Activated CD4-positive, CD25-positive, alpha-beta regulatory T cell treated with anti-CD3 and anti-CD28 coated beads, Interleukin-2, amount 50 U/mL, for 72 hours (primary cell): ENCODE data around the gene SPDYE2.
"Not testable (repeated sequence)": the region's sequence is repeated elsewhere in the genome, so short reads cannot be mapped to it uniquely, and the experiment has no call there.

Experiments
- DNase-seq: peaks from one replicate; pipeline ENCODE4 v3.0.0; 2021

The SPDYE2 gene

DNA sequence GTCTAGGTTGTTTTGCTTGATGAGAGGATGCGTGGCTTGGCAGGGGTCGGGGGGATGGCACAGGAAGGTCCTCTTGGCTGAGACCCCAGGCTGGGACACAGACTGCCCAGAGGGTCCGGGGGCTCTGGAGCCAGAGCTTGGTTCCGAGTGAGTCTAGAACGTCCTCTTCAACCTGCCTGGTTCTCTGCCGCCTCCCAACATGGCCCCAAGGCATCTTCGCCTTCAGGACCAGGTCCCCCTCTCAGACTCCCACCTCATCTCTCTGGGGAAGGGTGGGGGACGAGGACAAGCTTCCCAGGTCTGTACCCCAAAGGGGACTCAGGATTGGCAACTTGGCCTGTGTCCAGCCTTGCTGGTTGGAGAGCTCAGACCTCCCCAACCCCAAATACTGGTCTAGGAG, 8.9 kb upstream of the SPDYE2 start:
- not testable (repeated sequence) for DNase-seq

- not testable (repeated sequence) for DNase-seq
These were observed 8.3 kb upstream of the SPDYE2 start for GRCh38 chr7:102542771-102543170.

- not testable (repeated sequence) for DNase-seq
These were observed 7.4 kb upstream of the SPDYE2 start, which contains the start of gene UPK3BL2 for GRCh38 chr7:102543596-102543995. UPK3BL2 (minus strand) TSS chr7:102543696; CDS start chr7:102543636, 60 bp downstream.

DNA sequence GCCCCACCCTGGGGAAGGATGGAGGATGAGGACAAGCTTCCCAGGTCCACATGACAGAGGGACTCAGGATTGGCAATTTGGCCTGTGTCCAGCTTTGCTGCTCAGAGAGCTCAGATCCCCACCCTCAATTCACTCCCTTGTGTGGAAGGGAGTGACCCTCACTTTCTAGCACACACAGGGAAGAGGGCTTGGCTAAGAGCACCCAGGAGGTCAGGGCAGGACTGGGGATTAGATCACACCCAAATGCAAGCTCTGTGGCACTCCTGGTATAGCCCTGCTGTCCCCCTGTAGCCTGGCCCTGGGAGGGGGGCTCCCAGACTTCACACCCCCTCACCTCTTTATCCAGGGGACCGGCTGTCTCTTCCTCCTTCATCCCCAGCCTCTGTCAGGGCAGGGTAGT, 6.7 kb upstream of the SPDYE2 start:
- not testable (repeated sequence) for DNase-seq

DNA sequence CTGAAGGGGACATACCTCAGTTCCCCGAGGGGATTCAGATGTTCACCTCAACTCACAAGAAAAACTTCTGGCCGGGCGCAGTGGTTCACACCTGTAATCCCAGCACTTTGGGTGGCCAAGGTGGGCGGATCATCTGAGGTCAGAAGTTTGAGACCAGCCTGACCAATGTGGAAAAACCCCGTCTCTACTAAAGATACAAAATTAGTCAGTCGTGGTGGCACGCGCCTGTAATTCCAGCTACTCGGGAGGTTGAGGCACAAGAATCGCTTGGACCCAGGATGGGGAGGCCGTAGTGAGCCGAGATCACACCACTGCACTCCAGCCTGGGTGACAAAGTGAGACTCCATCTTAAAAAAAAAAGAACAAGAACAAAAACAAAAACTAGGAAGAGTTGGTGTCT, 5.7 kb upstream of the SPDYE2 start:
- not testable (repeated sequence) for DNase-seq

GRCh38 chr7:102546353-102546752, 4.7 kb upstream of the SPDYE2 start:
- DNase-seq = not testable (repeated sequence)

DNA sequence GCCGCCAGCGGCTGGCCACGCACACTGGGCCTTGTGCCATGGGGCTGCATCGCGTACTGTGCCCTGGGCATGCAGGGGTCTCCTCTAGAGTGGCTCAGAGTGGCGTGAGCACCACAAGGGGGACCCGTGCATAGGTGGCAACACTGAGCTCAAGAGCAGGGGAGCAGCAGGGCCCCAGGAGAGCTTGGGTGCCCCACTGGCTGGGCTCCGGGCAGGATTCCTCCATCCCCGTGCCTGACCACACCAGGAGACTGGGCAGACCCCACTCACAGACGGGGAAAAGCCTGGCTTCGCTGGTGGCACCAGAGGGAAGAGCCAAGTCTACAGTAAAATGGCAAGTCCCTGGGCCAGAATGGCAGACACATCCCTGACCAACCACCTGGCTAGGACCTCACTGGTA, 17.6 kb downstream of the SPDYE2 start:
- not testable (repeated sequence) for DNase-seq

DNA sequence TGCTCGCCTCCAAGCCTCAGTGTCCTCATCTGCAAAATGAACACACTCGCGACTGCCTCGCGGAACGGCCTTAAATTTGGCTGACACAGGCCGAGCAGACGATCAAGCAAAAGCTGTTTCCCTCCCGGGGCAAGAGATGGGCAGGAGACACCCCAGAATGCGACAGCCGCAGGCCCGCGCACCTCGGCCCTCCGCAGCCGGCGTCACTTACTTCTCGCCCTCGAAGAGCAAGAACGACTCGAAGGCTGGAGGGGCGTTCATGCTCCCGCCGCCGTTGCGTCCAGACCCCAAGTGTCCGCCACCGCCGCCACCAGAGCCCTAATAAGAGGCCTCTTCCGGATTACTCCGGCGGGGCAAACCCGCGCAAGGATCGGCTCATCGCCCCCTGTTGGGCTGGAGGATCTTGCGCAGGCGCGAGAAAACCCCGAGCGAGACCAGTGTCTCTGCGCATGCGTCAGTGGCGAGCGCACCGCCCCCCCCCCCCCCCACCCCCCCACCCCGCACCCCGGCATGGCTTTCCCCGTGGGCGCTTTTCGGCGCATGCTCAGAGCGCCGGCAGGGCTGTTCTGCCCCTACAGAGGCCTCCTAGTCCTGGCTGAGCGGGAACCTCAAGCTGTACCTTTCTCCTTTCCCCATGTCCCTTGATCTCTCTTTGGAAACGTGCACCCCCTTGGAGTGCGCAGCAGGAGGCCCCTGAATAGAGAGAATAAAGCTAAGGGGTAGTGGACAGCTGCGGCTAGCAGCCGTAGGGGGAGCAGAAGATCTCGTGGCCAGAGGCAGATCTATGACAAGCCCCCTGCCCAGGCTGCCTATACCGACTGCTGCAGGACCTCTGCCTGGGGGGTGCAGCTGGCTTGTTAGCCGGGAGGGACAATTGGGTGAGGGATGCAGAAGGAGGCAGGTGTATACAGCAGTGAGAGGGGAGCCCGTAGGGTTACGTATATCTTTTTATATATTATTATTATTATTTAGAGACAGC, 21.5 kb downstream of the SPDYE2 start, which contains the start of gene POLR2J3:
TSS of gene POLR2J3 (minus strand) at position 323 of the 979 bp plus-strand sequence. CDS start at position 261, 62 bp downstream.
- DNase-seq = peak; percentile 100

DNA sequence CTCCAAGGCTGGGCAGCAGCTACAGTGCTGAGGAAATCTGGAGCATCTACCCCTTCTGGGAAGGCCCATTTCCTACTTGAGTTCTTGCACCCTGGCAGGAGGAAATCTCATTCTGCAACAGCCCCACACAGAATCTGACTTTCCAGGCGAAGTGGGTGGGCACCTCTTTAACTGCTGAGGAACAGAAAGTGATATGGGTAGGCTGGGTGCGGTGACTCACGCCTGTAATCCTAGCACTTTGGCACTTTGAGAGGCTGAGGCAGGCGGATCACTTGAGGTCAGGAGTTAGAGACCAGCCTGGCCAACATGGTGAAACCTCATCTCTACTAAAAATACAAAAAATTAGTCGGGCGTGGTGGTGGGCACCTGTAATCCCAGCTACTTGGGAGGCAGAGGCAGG, 23.6 kb downstream of the SPDYE2 start:
- DNase-seq = not testable (repeated sequence)

- not testable (repeated sequence) for DNase-seq
These were observed 25.3 kb downstream of the SPDYE2 start for GRCh38 chr7:102576363-102576762.

- DNase-seq = not testable (repeated sequence)
These were observed 26.6 kb downstream of the SPDYE2 start for GRCh38 chr7:102577315-102578240.

- DNase-seq = not testable (repeated sequence)
These were observed 27.5 kb downstream of the SPDYE2 start for GRCh38 chr7:102578486-102578885.

DNA sequence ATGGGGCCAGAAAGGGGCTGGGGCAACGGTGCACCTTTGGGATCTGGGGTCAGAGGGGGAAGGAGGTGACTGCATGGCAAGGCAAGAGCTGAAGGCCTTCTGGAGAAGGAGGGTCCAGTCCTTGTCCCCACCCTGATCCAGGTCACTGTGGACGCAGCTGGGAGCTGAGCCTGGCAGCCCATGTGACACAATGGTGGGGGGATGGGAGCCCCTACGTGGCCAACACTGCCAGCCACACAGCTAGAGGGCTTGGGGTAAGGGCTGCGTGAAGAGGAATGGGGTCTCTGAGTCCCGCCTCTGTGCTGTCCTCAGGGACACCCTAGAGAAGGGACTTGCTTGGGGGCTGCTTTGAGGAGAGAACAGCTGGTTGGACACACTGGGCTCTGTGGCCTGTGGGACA, 30.7 kb downstream of the SPDYE2 start:
- not testable (repeated sequence) for DNase-seq

GRCh38 chr7:102583495-102583894, 32.5 kb downstream of the SPDYE2 start:
- not testable (repeated sequence) for DNase-seq

- not testable (repeated sequence) for DNase-seq
These were observed 38.8 kb downstream of the SPDYE2 start for GRCh38 chr7:102589857-102590256.

DNA sequence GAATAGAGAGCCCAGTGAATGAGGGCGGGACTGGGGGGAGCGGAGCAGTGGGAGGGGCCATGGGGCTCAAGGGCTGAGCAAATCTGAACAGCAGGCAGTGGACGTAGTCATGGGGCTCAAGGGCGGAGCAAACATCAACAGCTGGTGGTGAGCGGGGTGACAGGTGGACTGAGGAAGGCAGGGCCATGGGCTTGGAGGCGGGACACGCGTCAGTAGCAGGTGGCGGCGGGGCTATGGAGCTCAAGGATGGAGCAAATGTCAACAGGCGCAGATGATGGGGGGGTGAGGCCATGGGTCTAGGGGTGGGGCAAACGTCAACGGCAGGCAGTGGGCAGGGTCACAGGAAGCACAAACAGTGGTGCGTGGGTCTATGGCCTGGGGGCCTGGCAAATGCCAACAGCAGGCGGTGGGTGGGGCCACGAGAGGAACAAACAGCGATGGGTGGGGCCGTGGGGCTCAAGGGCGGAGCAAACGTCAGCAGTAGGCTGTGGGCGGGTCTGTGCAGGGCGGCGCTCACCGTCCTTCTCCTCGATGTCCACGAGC, 41.5 kb downstream of the SPDYE2 start:
- peak; percentile 52 for DNase-seq

DNA sequence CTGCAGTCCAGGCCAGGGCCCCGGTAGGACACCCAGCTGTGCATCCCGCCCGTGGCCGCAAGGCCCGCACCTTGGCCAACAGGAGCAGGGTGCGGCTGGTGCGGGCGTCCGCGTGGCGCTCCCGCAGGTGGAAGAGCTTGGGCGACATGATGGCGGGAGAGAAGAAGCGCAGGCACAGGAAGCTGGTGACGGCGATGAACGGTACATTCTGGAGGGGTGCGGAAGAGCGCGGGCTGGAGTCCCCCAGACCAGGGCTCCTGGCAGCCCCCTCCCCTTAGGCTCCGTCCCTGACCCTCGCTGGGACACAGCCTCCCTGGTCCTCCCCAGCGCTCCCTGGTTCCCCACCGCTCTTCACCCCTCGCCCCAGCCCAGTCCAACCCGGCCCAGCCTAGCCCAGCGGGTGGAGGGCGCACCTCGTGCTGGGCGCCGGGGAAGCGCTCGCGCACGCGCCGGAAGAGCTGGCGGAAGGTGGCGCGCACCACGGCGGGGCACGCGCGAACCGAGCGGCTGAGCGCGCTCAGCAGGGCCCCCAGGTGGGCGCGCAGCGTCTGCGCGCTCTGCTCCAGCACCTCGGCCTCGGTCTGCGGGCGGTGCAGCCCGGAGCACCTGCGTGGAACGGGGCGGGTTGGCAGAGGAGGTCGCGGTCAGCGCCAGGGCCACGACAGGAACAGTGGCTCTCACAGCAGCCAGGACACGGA, 42.8 kb downstream of the SPDYE2 start:
- not testable (repeated sequence) for DNase-seq

- peak; percentile 16 for DNase-seq
These were observed 45.0 kb downstream of the SPDYE2 start for GRCh38 chr7:102596036-102596435.

DNA sequence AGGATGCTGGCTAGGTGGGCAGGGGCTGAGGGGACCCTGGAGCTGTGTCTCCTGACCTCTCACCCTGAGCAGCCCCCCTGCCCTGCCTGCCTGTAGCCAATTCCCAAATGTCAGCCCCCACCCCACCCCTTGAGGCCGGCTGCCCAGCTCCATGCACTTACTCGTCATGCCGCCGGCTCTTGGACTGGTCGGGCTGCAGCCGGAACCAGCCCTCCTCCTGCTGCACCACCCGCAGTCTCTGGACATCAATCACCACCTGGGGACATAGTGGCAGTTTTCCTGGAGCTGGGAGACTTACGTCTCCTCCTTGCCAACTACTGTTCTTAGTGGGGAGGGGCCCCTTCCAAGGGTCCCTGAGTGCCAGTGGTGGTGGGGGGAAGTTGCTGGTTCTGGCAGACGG, 48.7 kb downstream of the SPDYE2 start:
- not testable (repeated sequence) for DNase-seq

DNA sequence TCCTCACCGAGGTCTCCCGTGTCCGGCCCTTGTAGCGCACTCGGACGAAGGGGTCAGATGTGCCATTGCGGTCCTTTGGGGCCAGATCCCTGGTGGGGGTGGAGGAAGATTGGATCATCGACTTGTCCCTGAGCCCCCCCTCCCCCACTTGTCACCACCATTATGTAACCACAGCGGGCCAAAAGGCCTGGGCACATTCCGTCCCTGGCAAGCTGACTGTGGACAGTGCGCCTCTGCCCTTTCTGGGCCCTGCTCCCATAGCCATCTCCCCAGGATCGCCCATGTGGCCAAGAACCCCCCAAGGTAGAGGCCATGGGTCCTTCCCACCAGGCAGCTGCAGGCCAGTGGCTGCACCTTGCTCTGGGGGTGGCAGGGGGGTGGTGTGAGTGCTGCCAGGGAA, 51.3 kb downstream of the SPDYE2 start:
- DNase-seq = not testable (repeated sequence)

GRCh38 chr7:102604431-102605145, 53.6 kb downstream of the SPDYE2 start:
- not testable (repeated sequence) for DNase-seq
